ENCODE data around the gene MRPL3. TPM values are rescaled to one million over a fixed set of nuclear protein-coding genes. Genes with fewer than 3 reads are reported as not detected.

MRPL3 gene
- total RNA-seq, 1 experiment from 2014 or later = 162 TPM

GRCh38 chr3:131502530-131503319 is at the start of gene MRPL3 (continued):
- TF ChIP-seq ZMAT4 (CRISPR knock-in tag; IDR thresholded peaks at IDR 0.05) (no peak), CDX4 (CRISPR knock-in tag; IDR thresholded peaks at IDR 0.05; ENCODE audit: borderline replicate concordance) (no peak), ZNF232 (CRISPR knock-in tag; IDR thresholded peaks at IDR 0.05) (peak; percentile 77; the same call in 1 of the 2 replicates), USF1 (CRISPR knock-in tag; IDR thresholded peaks at IDR 0.05) (peak; percentile 74), ERG (CRISPR knock-in tag; IDR thresholded peaks at IDR 0.05) (peak; percentile 48; the same call in 1 of the 2 replicates), GTF2I (CRISPR knock-in tag; conservative IDR thresholded peaks at IDR 0.05) (no peak), SP1 (CRISPR knock-in tag; conservative IDR thresholded peaks at IDR 0.05) (peak; percentile 72), ZNF532 (CRISPR knock-in tag; IDR thresholded peaks at IDR 0.05; ENCODE audit: borderline replicate concordance) (no peak), GABPB1 (CRISPR knock-in tag; IDR thresholded peaks at IDR 0.05) (peak; percentile 95), IRF1 (CRISPR knock-in tag; IDR thresholded peaks at IDR 0.05) (peak; percentile 90), SMAD3 (CRISPR knock-in tag; IDR thresholded peaks at IDR 0.05; ENCODE audit: borderline replicate concordance) (0 out of 2 replicates have a peak, but pooled peaks have one; percentile 74), ATF3 (CRISPR knock-in tag; conservative IDR thresholded peaks at IDR 0.05) (0 out of 2 replicates have a peak, but pooled peaks have one; percentile 34), AR (CRISPR knock-in tag; IDR thresholded peaks at IDR 0.05) (no peak), ZSCAN18 (CRISPR knock-in tag; IDR thresholded peaks at IDR 0.05) (no peak), E2F4 (CRISPR knock-in tag; IDR thresholded peaks at IDR 0.05; ENCODE audit: borderline replicate concordance, low read depth) (no peak), ZNF423 (CRISPR knock-in tag; IDR thresholded peaks at IDR 0.05) (peak; percentile 13; the same call in 1 of the 2 replicates), PREB (CRISPR knock-in tag; IDR thresholded peaks at IDR 0.05; ENCODE audit: borderline replicate concordance) (no peak; the same call in 1 of the 2 replicates), E2F5 (CRISPR knock-in tag; IDR thresholded peaks at IDR 0.05) (0 out of 2 replicates have a peak, but pooled peaks have one; percentile 74), ATF1 (CRISPR knock-in tag; IDR thresholded peaks at IDR 0.05) (peak; percentile 88)

All from WTC11 (cell line).